Dendritic cell treated with granulocyte-macrophage colony-stimulating factor and Interleukin-4, amounts not matched to agents 40 ng/mL and 50 ng/mL, for 4 days (primary cell): ENCODE results near the gene GABRR2.

ENCODE experiments used
- H3K27ac Mint-ChIP-seq: one replicate; pipeline ENCODE4 v1.8.0; 2022; ENCODE audit warnings: mild to moderate bottlenecking, mixed read lengths
- H3K27me3 Mint-ChIP-seq: one replicate; pipeline ENCODE4 v1.8.0; 2022; ENCODE audit warnings: mild to moderate bottlenecking, mixed read lengths
- H3K36me3 Mint-ChIP-seq: one replicate; pipeline ENCODE4 v1.8.0; 2022; ENCODE audit warnings: low read depth, mixed read lengths
- H3K4me1 Mint-ChIP-seq: one replicate; pipeline ENCODE4 v1.8.0; 2022; ENCODE audit warnings: low read depth, mixed read lengths
- H3K4me3 Mint-ChIP-seq: one replicate; pipeline ENCODE4 v1.8.0; 2022; ENCODE audit warnings: mild to moderate bottlenecking, moderate library complexity, mixed read lengths
- H3K9me3 Mint-ChIP-seq: one replicate; pipeline ENCODE4 v1.8.0; 2022; ENCODE audit warnings: mixed read lengths
- intact Hi-C: fragments of 100-400 bp; cut with micrococcal nuclease; formaldehyde crosslinking; loops from one replicate; pipeline ENCODE4 v1.15.0; 2022

GABRR2 gene

GRCh38 chr6:89214197-89214596, 100.9 kb downstream of the GABRR2 start:
- H3K27ac Mint-ChIP-seq: no peak overlapping the region
- H3K9me3 Mint-ChIP-seq: no peaks in the 10 kb centered on the region
- intact Hi-C loops: no loop called here
- H3K27me3 Mint-ChIP-seq: no peaks in the 10 kb centered on the region
- H3K4me3 Mint-ChIP-seq: no peak overlapping the region
- H3K4me1 Mint-ChIP-seq: peaks cover 25% of the 10 kb centered on the region
- H3K36me3 Mint-ChIP-seq: no peaks in the 10 kb centered on the region

GRCh38 chr6:89212472-89212871, 102.6 kb downstream of the GABRR2 start:
- Mint-ChIP-seq H3K4me3 (no peak overlapping the region), H3K27ac (no peak overlapping the region), H3K9me3 (no peaks in the 10 kb centered on the region), H3K36me3 (no peaks in the 10 kb centered on the region), H3K4me1 (peaks cover 21% of the 10 kb centered on the region), H3K27me3 (no peaks in the 10 kb centered on the region)
- intact Hi-C loops: no loop called here

- intact Hi-C loops: no loop called here
- Mint-ChIP-seq H3K4me3 (no peak overlapping the region), H3K9me3 (no peaks in the 10 kb centered on the region), H3K27me3 (no peaks in the 10 kb centered on the region), H3K4me1 (peaks cover 17% of the 10 kb centered on the region), H3K36me3 (no peaks in the 10 kb centered on the region), H3K27ac (no peak overlapping the region)
Measured at GRCh38 chr6:89209457-89209856, 105.6 kb downstream of the GABRR2 start.

GRCh38 chr6:89208551-89208950, 106.5 kb downstream of the GABRR2 start:
- Mint-ChIP-seq H3K27me3 (no peaks in the 10 kb centered on the region), H3K27ac (no peak overlapping the region), H3K9me3 (no peaks in the 10 kb centered on the region), H3K36me3 (no peaks in the 10 kb centered on the region), H3K4me3 (no peak overlapping the region), H3K4me1 (peaks cover 13% of the 10 kb centered on the region)
- intact Hi-C loops: no loop called here
